Stimulated activated CD4-positive, alpha-beta T cell treated with anti-CD3 and anti-CD28 coated beads, Interleukin-1b, Interleukin-23, amount 100 ng/mL, for 24 hours (primary cell): ENCODE data around the gene UCHL3.
A peak's percentile ranks its signal among the peaks of the same experiment; 100 is the strongest.

ENCODE experiments used
- DNase-seq, 4 experiments: peaks; one replicate each; pipeline ENCODE4 v3.0.0-alpha.2; 2020; ENCODE audit warnings: low read depth in 4 of 4, low spot score in 1 of 4

UCHL3 gene

DNA sequence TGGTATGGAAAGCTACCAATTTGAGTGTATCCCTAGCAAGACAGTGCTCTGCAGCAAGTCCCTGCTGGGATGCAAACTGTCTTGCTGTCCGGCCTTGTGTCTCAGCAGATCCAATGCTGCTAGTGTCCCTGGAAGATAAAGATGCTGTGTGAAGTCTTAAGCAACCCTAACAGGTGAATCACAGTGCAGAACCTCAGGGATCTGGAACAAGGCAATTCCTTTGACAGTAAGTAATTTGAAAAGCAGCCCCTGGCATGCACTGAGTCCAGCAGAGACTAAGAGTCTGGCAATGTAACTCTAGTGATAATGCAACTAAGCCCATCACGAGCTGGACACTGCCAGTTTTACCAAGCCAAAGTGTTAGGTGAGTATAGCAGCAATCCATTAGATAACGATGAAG is 1.7 kb upstream of the UCHL3 start:
- no peak for DNase-seq

DNA sequence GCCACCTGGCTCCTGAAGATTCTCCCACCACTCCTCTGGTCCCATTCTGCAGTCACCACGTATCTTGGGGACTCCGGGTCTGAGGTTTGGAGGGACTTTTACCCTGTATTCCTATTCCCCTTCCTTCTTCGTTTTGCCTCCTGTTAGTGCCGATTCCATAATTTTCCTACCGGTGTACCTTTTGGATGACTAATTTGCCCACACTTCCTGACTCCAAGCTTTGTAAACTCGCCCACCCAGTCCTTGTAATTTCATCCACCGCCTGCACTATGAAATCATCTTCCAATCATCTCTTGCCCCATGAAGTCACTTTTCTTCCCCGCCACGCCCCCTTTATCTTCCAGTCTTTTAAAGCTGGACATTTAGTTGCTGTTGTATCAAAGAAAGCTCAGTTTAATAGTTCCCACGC is 572 bp downstream of the UCHL3 start:
- peak in 1 of 4 experiments; percentile 24 for DNase-seq

DNA sequence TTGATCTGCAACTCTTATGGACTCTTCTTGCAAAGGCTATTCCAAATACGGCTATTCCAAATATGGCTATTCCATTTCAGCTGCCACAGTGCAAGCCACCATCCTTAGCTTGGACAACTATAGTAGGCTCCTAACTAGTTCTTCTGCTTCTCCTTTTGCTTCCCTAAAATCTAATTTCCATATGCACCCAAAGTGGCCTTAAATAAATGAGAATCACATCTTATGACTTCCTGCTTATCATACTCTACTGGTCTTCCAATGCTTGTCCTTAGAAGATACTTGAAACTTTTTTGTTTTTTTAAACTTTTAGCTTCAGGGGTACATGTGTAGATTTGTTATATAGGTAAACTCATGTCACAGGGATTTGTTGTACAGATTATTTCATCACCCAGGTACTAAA is 4.9 kb downstream of the UCHL3 start:
- no peak for DNase-seq

DNA sequence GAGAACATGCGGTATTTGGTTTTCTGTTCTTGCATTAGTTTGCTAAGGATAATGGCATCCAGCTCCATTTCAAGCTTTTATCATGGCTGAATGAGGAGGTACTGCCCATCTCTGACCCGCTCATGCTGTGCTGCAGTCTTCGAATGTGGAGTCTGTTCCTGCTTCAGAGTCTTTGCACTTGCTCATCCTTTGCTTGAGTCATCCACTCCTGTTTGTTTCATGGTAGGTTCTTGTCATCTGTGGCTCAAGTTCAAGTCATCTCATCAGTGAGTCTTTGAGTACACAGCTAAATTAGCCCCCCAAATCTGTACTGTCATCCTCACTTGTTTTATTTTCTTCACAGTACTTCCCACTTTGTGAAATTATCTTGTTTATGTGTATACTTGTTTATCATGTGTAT is 5.4 kb downstream of the UCHL3 start:
- DNase-seq = no peak

DNA sequence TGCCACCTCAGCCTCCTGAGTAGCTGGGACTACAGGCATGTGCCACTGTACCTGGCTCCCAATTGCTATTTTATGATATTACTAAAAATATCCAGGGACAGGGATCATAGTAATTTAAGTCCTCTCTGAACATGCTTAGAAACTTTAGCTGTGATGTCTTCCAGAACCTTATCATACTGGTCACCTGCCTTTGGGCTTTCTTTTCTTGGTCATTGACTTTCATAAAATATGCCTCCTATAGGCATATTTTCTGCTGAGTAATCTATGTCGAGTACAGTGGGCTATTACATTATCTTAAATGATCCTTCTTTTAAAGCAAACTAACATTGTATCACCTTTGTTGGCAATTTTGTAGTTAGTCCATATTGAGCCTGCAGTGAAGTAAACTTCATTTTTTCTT is 6.2 kb downstream of the UCHL3 start:
- DNase-seq = no peak

DNA sequence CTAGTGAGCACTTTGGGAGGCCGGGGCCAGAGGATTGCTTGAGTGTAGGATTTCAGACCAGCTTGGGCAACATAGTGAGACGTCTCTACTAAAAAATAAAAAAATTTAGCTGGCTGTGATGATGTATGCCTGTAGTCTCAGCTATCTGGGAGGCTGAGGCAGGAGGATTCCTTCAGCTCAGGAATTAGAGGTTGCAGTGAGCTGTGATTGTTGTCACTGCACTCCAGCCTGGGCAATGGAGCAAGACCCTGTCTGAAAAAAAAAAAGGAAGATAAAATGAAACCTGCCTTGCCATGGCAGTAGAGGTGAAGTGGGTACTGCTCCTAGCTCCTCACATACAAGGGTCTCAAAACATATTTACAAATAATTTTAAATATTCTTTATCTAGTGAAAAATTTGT is 7.4 kb downstream of the UCHL3 start:
- no peak for DNase-seq

DNA sequence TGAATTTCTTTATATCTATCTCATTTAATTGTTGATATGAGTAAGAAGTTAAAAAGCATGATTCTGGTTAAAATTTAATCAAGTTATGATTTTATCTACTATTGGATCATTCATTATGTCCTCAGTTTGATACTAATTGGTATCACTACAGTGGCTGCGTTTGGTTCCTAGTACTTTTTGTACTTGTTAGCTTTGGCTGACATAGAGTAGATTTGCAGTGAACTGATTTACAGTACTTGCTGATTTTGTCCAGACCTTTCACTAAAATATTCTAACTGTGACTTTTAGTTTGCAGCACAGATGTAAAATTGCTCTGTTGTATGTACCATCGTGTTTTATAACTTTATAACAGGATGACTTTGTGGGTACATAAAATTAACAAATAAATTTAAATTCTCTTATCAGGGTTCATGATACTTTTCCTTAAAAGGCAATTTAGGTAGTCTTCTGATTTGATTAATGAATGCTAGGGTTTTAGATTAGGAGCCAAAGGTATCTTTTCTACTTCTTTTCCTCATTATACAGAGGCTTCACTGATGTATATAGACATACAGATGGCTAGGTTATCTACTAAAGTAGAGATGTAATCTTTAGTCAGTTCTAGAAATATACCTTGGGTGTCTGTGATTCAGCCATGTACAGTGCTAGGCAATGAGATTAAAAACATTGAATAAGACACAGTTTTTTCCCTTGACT is 8.7 kb downstream of the UCHL3 start:
- DNase-seq = no peak

DNA sequence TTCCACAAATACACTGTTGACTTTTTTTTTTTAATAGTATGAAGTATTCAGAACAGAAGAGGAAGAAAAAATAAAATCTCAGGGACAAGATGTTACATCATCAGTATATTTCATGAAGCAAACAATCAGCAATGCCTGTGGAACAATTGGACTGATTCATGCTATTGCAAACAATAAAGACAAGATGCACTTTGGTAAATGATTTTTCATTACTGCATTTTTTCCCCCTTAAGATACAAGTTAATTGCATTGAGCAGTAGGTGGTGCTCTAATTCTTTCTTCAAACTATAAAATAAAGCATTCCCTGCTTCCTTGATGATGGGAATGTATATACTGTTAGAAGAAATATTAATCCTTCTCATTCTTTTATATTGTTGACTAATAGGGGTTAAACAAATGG is 17.1 kb downstream of the UCHL3 start:
- DNase-seq = no peak

DNA sequence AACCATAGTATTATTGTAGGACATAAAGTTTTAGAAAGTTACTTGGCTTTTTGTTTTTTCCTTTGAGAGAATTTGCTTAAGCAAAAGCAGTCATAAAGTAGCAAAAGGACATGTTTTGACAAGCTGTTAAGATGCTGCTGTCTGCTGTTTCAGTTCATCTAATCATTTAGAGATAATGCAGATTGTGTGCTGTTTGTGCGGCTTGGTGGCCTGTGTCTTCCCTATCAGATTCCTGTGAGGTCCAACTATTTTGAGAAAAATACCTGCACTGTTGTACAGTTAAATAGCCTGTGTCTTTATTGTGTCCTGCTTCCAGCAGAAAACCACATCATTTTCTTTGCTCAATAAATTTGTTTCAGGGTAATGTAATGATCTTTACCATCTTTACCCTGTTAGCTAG is 20.0 kb downstream of the UCHL3 start:
- no peak for DNase-seq

DNA sequence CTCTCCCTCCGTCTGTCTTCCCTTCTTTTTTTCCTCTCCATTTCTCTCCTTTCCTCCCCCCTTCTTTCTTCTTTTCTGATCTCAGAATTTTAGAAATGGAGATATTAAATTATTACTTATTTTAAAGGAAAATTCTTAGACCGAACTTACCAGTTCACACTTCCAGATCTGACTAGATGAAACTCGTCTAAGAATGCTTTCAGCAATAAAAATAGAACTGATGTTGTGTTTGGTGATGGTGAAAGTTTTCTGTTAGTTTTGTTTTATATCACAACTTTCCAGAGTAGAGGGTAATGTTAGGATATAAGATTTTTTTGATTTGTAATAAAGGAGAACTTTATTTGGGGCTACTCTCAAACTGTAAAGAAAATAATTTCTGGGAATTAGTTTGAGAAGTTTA is 29.9 kb downstream of the UCHL3 start:
- no peak for DNase-seq

DNA sequence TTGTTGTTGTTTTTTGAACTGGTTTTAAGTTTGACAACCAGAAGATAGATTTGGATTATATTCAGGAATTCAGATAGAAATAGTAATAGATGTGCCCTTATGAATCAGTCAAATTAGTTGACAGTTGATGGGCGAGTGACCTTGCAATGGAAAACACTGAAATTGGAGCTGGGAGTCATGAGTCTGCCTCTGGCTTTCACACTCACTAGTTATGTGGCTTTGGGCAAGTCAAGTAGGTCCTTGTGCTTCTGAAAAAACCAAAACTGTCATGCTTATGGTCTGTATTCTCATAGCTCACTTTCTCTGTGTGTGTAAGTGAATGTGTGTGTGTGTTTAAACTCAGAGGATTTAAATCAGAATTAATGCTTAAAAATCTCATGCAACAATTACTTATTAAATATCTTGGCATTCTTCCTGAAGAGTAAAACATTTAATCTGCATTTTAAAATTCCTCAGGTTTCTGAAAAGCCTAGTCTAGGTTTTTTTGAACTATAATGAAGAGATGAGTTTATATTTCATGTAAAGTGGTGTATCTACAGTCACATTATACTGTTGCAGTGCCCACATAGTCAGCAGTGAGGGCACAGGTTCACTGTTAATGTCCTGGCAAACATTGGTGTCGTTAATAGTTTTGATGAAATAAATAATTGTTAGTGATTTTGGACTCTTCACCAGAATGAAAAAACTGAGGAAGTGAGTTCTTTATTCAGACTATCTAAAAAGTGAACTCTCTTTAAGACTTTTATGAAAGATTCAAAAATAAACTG is 32.5 kb downstream of the UCHL3 start:
- DNase-seq = no peak

DNA sequence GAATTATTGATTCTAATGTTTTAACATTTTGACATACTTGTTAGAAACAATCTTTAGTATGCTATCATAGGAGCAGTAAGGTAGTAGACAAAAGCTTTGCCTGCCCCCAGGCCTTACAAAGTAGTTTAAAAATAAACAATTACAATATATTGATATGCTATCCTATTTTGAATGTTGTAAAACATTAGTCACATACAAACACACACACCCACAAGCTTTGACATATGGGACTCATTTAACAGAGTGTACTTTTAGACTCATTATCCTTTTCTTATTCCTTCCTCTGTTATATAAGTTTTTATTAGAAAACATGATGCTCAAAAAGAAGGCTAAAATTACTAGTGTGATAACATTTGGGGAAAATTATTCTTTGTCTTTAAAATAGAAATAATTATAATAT is 33.5 kb downstream of the UCHL3 start:
- DNase-seq = no peak

DNA sequence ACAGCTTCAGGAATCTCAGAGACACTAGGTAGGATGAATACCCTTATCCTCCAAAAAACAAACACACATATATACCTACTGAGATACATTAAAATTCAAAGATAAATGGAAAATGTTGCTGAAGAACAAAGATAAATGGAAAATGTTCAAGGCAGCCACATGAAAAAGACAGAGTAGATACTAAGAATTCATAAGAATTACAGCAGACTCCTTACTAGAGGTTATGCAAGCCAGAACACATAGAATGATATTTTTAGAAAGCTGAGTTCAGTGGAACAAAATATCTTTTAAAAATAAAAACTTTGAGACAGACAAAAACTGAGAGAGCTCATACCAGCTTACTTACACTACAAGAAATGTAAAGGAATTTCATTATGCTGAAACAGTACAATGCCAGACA is 35.6 kb downstream of the UCHL3 start:
- DNase-seq = no peak

DNA sequence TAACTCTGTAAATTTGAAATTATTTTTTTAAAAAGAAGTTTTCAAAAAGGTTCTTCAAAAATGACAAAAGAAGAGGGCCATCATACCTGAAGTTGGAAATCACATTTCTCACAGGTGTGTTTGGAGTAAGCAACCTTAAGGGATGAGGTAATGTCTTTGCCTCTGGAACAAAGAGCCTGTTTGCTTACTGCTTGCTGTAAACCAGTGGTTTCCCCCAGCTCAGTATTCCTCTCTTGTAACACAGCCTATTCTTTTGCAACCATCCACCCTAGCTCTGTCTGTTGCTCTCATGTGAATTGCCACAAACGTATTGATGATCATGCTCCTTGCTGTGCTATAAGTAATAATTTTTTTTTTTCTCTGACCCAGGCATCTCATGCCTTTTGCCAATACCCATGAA is 38.1 kb downstream of the UCHL3 start:
- no peak for DNase-seq

DNA sequence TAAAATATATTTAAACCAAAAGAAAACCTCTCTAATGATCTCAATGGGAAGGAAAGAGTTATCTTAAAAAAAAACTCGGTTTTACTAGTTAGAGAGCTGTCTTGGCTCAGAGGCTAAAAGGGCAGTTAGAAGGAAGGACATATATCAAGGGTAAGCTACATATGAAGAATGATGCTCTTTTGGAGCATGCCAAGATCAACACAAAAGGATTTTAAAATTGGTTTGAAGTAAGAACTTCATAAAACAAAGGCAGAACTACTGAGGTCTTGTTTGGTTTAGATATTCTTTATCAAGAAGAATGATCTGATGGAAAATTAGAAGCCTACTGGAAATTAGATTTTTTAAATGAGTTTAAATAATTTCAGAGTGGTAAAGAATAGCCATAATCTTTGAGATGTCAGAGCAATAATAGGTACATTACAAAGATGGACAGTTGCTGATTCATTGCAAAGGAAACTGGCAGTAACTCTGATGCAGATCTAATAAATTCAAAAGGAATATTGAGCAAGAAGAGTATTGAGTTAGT is 47.1 kb downstream of the UCHL3 start:
- DNase-seq = no peak

DNA sequence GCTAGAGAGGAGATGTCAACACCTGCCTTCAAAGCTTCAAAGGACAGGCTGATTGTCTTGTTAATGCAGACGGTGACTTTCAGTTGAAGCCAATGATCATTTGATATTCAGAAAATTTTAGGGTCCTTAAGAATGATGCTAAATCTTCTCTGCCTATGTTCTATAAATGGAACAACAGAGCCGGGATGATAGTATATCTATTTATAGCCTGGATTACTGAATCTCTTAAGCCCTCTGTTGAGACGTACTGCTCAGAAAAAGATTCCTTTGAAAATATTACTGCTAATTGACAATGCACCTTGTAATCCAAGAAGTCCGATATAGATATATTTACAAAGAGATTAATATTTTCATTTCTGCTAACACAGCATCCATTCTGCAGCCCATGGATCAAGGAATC is 50.8 kb downstream of the UCHL3 start:
- no peak for DNase-seq

DNA sequence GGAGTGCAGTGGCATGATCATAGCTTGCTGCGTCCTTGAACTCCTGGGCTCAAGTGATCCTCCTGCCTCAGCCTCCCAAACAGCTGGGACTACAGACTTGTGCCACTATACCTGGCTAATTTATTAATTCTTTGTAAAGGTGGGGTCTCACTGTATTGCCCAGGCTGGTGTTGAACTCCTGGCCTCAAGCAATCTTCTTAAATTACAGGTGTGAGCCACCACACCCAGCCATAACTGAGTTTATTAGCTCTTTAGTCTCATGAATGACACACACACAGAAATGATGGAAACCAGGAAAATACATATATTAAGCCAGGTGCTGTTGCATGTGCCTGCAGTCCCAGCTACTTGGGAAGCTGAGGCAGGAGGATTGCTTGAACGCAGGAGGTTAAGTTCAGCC is 53.4 kb downstream of the UCHL3 start:
- no peak for DNase-seq

DNA sequence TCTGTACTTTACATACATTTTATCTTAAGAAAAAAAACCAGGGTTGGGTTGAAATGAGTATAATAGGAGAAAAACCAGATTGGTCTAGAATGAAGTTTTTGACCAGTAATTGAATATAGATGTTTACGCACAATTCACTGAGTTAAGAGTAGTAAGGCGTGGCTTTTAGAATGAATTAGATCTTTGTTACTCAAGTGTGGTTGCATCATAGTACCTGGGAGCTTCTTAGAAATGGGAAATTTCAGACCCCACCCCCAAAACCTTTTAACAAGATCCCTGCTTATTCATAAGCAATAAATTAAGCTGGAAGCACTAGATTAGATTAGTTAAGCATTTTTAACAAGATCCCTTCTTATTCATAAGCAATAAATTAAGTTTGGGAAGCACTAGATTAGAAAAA is 57.9 kb downstream of the UCHL3 start:
- DNase-seq = no peak

DNA sequence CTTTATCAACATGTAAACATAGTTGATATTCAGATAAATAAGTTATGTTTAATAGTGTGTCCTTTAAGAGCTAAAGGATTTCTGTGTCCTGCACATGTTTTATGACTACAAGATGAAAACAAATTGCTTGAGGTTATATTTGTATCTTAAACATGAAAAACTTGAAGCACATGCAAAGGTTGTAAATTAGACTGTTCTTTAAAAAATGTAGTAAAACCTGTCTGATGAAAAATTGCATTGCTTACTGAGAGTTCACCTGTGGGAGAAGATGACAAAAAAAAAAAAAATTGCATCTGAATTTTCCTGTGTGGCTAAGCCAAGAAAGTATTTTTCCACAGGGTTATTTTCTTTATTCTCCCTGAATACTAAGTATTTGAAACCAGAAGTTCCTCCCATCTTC is 60.9 kb downstream of the UCHL3 start:
- DNase-seq = no peak

DNA sequence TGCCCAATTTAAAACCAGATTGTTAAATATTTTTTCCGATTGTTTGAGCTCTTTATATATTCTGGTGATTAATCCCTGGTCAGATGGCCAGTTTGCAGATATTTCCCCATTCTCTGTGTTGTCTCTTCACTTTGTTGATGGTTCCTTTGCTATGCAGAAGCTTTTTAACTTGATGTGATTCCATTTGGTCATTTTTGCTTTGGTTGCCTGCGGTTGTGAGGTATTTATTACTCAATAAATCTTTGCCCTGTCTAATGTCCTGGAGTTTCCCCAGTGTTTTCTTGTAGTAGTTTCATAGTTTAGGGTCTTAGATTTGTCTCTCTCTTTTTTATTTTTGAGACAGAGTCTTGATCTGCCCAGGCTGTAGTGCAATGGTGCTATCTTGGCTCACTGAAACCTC is 62.8 kb downstream of the UCHL3 start:
- DNase-seq = no peak

DNA sequence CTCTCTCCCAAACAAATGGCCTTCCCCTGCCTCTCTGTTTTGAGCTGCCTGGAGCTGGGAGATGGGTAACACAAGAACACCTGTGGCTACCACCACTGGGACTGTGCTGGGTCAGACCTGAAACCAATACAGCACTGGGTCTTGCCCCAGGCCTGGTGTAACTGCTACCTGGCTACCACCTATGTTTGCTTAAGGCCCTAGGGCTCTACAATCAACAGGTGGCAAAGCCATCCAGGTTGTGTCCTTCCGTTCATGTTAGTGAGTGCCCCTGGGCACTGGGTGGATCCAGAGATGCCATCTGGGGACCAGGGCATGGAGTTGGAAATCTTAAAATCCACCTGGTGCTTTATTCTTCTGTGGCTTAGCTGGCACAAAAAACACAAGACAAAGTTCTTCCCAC is 67.6 kb downstream of the UCHL3 start:
- DNase-seq = no peak

DNA sequence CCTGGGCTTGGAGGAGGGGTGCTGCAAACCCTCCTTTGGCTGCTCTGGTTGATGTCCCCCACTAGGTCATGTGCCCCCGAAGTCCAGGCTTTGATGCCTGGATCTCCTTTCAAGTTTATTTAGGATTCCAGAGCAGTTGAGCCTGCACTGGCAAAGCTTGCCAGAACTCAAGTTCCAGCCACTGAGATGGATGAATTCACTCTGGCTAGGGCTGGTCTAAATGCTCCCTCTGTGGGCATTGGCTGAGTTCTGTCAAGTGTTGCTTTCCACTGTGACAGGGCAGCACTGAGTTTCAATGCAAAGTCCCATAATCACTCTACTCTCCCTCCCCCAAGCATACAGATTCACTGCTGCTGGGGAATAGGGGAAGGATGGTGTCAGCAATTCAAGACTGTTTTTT is 68.7 kb downstream of the UCHL3 start:
- DNase-seq = no peak

DNA sequence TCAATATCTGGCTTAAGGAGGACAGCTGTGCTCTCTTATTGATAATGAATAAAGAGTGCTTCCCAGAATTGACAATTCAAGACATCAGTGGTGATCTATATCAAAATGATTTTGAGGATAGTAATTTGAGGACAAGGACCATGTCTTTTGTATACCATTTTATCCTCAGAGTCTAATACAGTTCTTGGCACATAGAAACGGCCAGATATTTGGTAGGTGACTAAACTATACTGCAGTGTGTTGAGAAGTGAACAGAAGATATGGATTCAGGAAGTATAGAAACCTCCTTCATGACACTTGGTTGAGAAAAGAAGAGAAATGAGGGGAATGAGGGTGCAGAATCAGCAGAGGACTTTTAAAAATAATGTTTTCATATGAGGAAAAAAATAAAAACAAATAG is 70.4 kb downstream of the UCHL3 start:
- no peak for DNase-seq
